ENCODE results near the gene ANKRD50.

ANKRD50 gene

GRCh38 chr4:124708517-124709300 lies 3.8 kb downstream of the ANKRD50 start:
- no peak for DNase-seq (ENCODE audit: low spot score)
- no peak for TF ChIP-seq CTCF (IDR thresholded peaks at IDR 0.05; ENCODE audit: extremely low read depth, missing control alignments)

- TF ChIP-seq CTCF (IDR thresholded peaks at IDR 0.05; ENCODE audit: extremely low read depth, missing control alignments): no peak
- DNase-seq (ENCODE audit: low spot score): no peak
These were observed 7.1 kb downstream of the ANKRD50 start for GRCh38 chr4:124705393-124705792.

- TF ChIP-seq CTCF (IDR thresholded peaks at IDR 0.05; ENCODE audit: extremely low read depth, missing control alignments): no peak
- no peak for DNase-seq (ENCODE audit: low spot score)
These were observed 9.4 kb downstream of the ANKRD50 start for GRCh38 chr4:124703154-124703553.

GRCh38 chr4:124697441-124697840 lies 15.1 kb downstream of the ANKRD50 start:
- TF ChIP-seq CTCF (IDR thresholded peaks at IDR 0.05; ENCODE audit: extremely low read depth, missing control alignments): no peak
- DNase-seq (ENCODE audit: low spot score): no peak

DNA sequence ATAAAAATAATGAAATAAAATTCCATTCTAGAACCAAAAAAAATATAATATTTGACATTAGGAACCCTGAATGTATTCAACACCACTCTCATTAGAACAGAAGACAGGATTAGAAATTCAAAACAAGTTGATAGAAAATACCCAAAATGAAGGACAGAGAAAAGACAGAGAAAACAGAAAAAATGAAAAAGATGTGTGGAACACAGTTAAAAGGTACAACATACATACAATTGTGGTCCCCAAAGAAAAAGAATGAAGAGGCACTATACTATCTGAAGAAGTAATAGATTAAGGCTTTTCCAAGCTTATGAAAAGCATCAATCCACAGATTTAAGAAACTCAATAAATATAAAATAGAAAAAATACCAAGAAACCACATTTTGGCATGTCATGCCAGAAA lies 16.4 kb downstream of the ANKRD50 start:
- TF ChIP-seq CTCF (IDR thresholded peaks at IDR 0.05; ENCODE audit: extremely low read depth, missing control alignments): no peak
- DNase-seq (ENCODE audit: low spot score): no peak

DNA sequence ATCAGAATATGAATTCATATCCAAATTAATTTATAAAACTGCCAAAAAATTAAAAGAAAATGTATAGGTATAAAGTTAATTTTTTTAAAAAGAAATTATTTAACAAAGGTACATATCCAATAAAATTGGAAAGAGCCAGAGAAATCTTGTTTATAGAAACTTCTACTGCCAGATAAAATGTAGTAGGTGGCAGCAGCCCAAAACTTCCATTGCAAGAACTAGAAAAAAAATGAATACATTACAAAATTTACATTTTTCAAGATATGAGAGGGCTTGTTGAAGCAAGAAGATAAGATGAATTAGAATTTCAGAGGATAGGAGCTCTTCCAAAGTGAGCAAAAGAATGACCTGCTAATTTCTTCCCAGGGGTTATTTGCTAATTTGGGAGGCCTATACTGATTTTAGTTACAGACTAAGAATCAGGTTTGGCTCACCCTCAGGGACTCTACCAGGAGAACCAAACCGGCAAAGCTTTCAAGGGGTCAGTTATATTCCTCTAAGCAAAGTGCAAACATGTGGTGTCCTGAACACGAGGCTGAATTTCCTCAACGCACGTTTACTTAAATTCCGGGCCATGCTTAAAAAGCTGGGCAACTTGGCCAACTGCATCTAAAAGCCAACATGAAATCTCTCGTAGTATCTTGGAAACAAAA lies 17.5 kb downstream of the ANKRD50 start:
- TF ChIP-seq CTCF (IDR thresholded peaks at IDR 0.05; ENCODE audit: extremely low read depth, missing control alignments): no peak
- DNase-seq (ENCODE audit: low spot score): no peak

DNA sequence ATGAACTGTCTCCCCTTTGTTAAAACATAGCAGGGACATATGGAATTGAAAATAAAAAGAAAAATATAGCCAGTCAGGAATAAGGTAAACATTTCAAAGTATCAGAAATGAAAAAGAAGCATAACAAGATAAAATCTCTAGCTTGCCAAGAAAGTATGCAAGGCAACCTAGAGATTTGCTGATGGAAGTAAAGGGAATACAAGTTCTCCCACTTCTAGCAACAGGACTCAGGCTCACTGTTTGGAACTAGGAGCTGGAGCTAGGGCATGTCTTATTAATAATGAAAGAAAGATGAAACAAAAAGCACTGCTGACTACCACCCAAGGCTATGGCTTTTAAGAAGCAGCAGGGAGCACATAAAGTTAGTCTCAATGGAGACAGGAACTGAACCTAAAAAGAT lies 18.2 kb downstream of the ANKRD50 start:
- TF ChIP-seq CTCF (IDR thresholded peaks at IDR 0.05; ENCODE audit: extremely low read depth, missing control alignments): no peak
- no peak for DNase-seq (ENCODE audit: low spot score)

All from GM20000 (cell line).